Neural progenitor cell (in vitro differentiated cells): Measurements from ENCODE around the gene MBP. TPM values are rescaled to one million over a fixed set of nuclear protein-coding genes. Genes with fewer than 3 reads are reported as not detected.

Experiments used
- DNase-seq: peaks from one replicate; pipeline ENCODE4 v3.0.0-alpha.2; 2016; ENCODE audit warnings: low spot score
- H2AFZ ChIP-seq: fragments of 200-600 bp; sonication (generic); replicated peaks from 2 replicates; pipeline ENCODE4 v1.6.1; 2016; ENCODE audit warnings: antibody characterized with exemption
- H3F3A ChIP-seq: fragments of 200-600 bp; sonication (generic); 2 replicates; pipeline ENCODE4 v1.6.1; 2016; ENCODE audit warnings: antibody characterized with exemption, low read depth
- H3K27ac ChIP-seq: fragments of 200-600 bp; sonication (generic); 2 replicates; pipeline ENCODE4 v1.5.1; 2016; ENCODE audit warnings: mild to moderate bottlenecking
- H3K27me3 ChIP-seq: fragments of 200-600 bp; sonication (generic); 2 replicates; pipeline ENCODE4 v1.6.1; 2016; ENCODE audit warnings: mild to moderate bottlenecking, moderate library complexity
- H3K36me3 ChIP-seq: fragments of 200-600 bp; sonication (generic); 2 replicates; pipeline ENCODE4 v1.5.1; 2016
- H3K4me1 ChIP-seq: fragments of 200-600 bp; sonication (generic); 2 replicates; pipeline ENCODE4 v1.6.1; 2016; ENCODE audit warnings: mixed run types
- H3K4me2 ChIP-seq: fragments of 200-600 bp; sonication (generic); 2 replicates; pipeline ENCODE4 v1.6.1; 2016
- H3K4me3 ChIP-seq: fragments of 200-600 bp; sonication (generic); 2 replicates; pipeline ENCODE4 v1.5.1; 2016
- H3K79me2 ChIP-seq: fragments of 200-600 bp; sonication (generic); 2 replicates; pipeline ENCODE4 v1.6.1; 2016; ENCODE audit warnings: low read depth
- H3K9ac ChIP-seq: fragments of 200-600 bp; sonication (generic); 2 replicates; pipeline ENCODE4 v1.6.1; 2016
- H3K9me3 ChIP-seq: fragments of 200-600 bp; sonication (generic); 2 replicates; pipeline ENCODE4 v1.5.1; 2016; ENCODE audit warnings: low read depth
- H4K20me1 ChIP-seq: fragments of 200-600 bp; sonication (generic); 2 replicates; pipeline ENCODE4 v1.6.1; 2016; ENCODE audit warnings: low read depth
- H3K27ac Mint-ChIP-seq: 3 replicates; pipeline ENCODE4 v1.8.0; 2021; ENCODE audit warnings: mixed read lengths
- H3K27me3 Mint-ChIP-seq: 2 replicates; pipeline ENCODE4 v1.8.0; 2022; ENCODE audit warnings: low read depth, mild to moderate bottlenecking, inconsistent platforms, moderate library complexity, mixed read lengths; ENCODE audit not compliant: insufficient read depth
- H3K36me3 Mint-ChIP-seq: 3 replicates; pipeline ENCODE4 v1.8.0; 2021; ENCODE audit warnings: mixed read lengths
- H3K4me1 Mint-ChIP-seq: 3 replicates; pipeline ENCODE4 v1.8.0; 2021; ENCODE audit warnings: mixed read lengths
- H3K4me3 Mint-ChIP-seq: 3 replicates; pipeline ENCODE4 v1.8.0; 2021; ENCODE audit warnings: mild to moderate bottlenecking, moderate library complexity, mixed read lengths
- H3K9me3 Mint-ChIP-seq: 3 replicates; pipeline ENCODE4 v1.8.0; 2020; ENCODE audit warnings: mixed read lengths
- EZH2 ChIP-seq: fragments of 200-600 bp; sonication (generic); IDR thresholded peaks from 2 replicates; pipeline ENCODE4 v1.6.1; 2017; ENCODE audit warnings: antibody characterized with exemption, mild to moderate bottlenecking, moderate library complexity
- EZH2phosphoT487 ChIP-seq: fragments of 200-600 bp; sonication (generic); IDR thresholded peaks from 2 replicates; pipeline ENCODE4 v1.6.1; 2017; ENCODE audit warnings: antibody characterized with exemption
- total RNA-seq: library from RNA; depleted of rRNA; stranded (reverse); fragments of >200 nt; gene quantifications from 2 replicates; pipeline ENCODE4 v1.2.3, GENCODE V29; 2015; ENCODE audit warnings: low replicate concordance
- TF ChIP-seq, protein P1 (sequence below): fragments of 200-600 bp; sonication (generic); IDR thresholded peaks from 2 replicates; pipeline ENCODE4 v1.5.1; 2017; ENCODE audit warnings: antibody characterized with exemption, mild to moderate bottlenecking

MBP gene
- total RNA-seq, 1 donor from 2014 or later = 0.64 TPM

DNA sequence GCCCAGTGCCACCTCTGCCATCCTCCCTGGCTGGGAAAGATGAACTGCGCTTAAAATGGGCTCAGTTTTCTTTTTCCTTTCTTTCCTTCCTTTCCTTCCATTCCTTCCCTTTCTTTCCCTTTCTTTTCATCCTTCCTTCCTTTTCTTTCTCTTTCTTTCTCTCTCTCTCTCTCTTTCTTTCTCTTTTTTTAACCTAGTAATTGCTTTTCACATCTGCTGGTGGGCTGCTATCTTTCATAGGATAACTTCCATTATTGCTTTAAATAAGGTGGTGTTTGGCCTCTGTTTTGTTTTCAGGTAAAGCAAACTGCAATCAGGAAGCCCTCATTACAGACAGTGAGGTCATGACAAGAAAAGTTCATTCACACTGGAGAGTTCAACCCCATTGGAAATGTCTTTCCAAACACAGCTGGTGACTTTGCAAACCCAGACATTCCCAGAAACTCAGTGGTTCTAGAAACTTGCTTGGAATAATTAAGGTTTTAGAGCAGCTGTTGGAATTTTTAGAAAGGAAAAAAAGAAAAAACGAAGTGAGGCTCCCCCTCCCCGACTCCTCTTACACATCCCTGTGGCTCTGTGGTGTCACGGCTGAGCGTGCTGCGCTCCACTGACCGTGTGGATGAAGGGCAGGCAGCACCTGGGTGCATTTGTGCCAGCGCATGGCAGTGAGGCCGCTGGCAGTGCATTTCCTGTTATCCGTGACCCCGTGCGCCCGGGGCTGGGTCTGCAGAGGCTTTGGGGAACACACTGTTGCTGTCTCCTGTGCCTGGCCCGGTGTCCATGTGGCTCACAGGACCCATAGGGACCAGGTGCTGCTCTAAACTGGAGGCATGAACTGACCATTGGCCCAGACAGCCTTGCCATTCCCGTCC is 76.9 kb downstream of the MBP start:
- H3K4me1 ChIP-seq = peaks cover 24% of the 10 kb centered on the region
- H3K27ac ChIP-seq = no peak overlapping the region
- no peaks in the 10 kb centered on the region for H3K36me3 ChIP-seq
- H3K27ac Mint-ChIP-seq = no peak overlapping the region
- no peaks in the 10 kb centered on the region for H3K9me3 ChIP-seq
- H3F3A ChIP-seq = peaks cover 15% of the 10 kb centered on the region
- H2AFZ ChIP-seq = no peak overlapping the region
- no peak overlapping the region for H3K9ac ChIP-seq
- no peaks in the 10 kb centered on the region for H4K20me1 ChIP-seq
- H3K27me3 Mint-ChIP-seq = peaks cover 7% of the 10 kb centered on the region
- H3K27me3 ChIP-seq = peaks cover 42% of the 10 kb centered on the region
- DNase-seq = no peak
- H3K4me2 ChIP-seq = peak overlapping the region; percentile 62
- peaks cover 40% of the 10 kb centered on the region for H3K4me1 Mint-ChIP-seq
- H3K79me2 ChIP-seq = no peaks in the 10 kb centered on the region
- H3K4me3 Mint-ChIP-seq = no peak overlapping the region
- no peak for TF ChIP-seq EZH2
- TF ChIP-seq, protein P1, sequence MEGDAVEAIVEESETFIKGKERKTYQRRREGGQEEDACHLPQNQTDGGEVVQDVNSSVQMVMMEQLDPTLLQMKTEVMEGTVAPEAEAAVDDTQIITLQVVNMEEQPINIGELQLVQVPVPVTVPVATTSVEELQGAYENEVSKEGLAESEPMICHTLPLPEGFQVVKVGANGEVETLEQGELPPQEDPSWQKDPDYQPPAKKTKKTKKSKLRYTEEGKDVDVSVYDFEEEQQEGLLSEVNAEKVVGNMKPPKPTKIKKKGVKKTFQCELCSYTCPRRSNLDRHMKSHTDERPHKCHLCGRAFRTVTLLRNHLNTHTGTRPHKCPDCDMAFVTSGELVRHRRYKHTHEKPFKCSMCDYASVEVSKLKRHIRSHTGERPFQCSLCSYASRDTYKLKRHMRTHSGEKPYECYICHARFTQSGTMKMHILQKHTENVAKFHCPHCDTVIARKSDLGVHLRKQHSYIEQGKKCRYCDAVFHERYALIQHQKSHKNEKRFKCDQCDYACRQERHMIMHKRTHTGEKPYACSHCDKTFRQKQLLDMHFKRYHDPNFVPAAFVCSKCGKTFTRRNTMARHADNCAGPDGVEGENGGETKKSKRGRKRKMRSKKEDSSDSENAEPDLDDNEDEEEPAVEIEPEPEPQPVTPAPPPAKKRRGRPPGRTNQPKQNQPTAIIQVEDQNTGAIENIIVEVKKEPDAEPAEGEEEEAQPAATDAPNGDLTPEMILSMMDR = no peak
- no peak for TF ChIP-seq EZH2phosphoT487
- H3K36me3 Mint-ChIP-seq = no peaks in the 10 kb centered on the region
- H3K9me3 Mint-ChIP-seq = no peaks in the 10 kb centered on the region
- H3K4me3 ChIP-seq = no peak overlapping the region

DNA sequence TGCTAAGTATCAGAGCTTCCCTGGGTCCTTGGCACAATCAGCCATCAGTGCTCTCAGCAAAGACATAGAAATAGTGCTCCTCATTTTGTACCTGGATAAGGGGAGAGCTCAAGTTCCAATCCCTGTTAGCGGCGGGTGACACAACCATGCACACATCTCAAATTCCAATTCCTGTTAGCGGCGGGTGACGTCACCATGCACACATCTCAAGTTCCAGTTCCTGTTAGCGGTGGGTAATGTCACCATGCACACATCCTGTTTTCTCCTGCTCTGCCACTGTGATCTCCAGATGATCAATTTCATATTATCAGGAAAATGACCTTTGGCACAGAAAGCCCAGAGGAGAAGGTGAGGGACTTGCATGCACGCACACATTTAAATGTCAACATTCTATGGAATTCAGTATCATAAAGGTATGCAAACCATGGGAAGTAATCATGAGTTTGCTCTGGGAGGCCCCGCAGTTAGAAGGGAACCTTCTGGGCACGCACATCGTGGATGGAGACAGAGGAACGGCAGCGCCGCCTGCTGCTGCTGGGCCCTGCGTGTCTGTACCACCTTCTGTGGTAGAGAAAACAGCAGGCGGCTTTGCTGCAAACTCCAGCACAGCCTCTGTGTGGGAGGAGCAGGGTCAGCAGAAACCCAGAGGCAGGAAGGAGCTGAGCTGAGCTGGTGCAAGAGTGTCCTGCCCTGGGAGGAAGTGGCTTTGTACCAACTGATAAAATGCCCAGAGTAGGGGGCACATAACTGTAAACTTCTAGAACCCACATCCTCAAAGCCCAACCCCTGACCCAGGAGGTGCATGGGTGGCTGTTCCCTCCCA is 77.8 kb downstream of the MBP start:
- peaks cover 15% of the 10 kb centered on the region for H3F3A ChIP-seq
- Mint-ChIP-seq H3K36me3 (no peaks in the 10 kb centered on the region), H3K27ac (no peak overlapping the region), H3K4me3 (no peak overlapping the region), H3K4me1 (peaks cover 40% of the 10 kb centered on the region), H3K27me3 (peaks cover 7% of the 10 kb centered on the region), H3K9me3 (no peaks in the 10 kb centered on the region)
- H3K9me3 ChIP-seq = no peaks in the 10 kb centered on the region
- no peak overlapping the region for H3K4me2 ChIP-seq
- peak; percentile 71 for DNase-seq
- H3K27me3 ChIP-seq = peaks cover 42% of the 10 kb centered on the region
- H3K4me1 ChIP-seq = peaks cover 24% of the 10 kb centered on the region
- no peaks in the 10 kb centered on the region for H3K79me2 ChIP-seq
- no peaks in the 10 kb centered on the region for H3K36me3 ChIP-seq
- TF ChIP-seq EZH2 (no peak), EZH2phosphoT487 (no peak)
- TF ChIP-seq, protein P1 = peak; percentile 50
- no peak overlapping the region for H3K9ac ChIP-seq
- no peak overlapping the region for H2AFZ ChIP-seq
- no peaks in the 10 kb centered on the region for H4K20me1 ChIP-seq
- H3K4me3 ChIP-seq = no peak overlapping the region
- H3K27ac ChIP-seq = no peak overlapping the region

DNA sequence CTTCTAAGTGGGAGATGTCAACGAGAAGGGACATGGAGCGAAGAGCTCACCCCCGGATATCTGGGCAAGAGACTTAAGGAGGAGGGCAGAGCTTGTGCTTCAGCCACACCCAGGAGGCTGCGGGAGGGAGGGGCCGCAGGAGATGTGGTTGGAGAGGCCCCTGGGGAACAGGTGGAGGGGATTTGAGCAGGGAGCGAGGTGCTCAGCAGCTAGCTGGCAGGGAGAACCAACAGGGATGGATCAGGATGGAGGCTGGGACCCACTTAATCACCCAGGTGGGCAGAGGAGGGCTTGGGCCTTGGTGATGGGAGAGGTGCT is 78.3 kb downstream of the MBP start:
- Histone ChIP-seq H4K20me1 (no peaks in the 10 kb centered on the region), H2AFZ (no peak overlapping the region), H3K36me3 (no peaks in the 10 kb centered on the region), H3K27ac (no peak overlapping the region), H3K4me2 (no peak overlapping the region), H3K27me3 (peaks cover 42% of the 10 kb centered on the region), H3K9ac (no peak overlapping the region), H3K4me3 (no peak overlapping the region), H3K4me1 (peaks cover 24% of the 10 kb centered on the region), H3F3A (peaks cover 15% of the 10 kb centered on the region), H3K9me3 (no peaks in the 10 kb centered on the region), H3K79me2 (no peaks in the 10 kb centered on the region)
- TF ChIP-seq, protein P1 = no peak
- no peak for TF ChIP-seq EZH2phosphoT487
- TF ChIP-seq EZH2 = no peak
- Mint-ChIP-seq H3K27me3 (peaks cover 7% of the 10 kb centered on the region), H3K27ac (peak overlapping the region; percentile 53), H3K4me1 (peaks cover 40% of the 10 kb centered on the region), H3K36me3 (no peaks in the 10 kb centered on the region), H3K4me3 (no peak overlapping the region), H3K9me3 (no peaks in the 10 kb centered on the region)
- no peak for DNase-seq
